ENCODE data around the gene MBNL2. TPM values are rescaled to one million over a fixed set of nuclear protein-coding genes. Genes with fewer than 3 reads are reported as not detected.

Gene MBNL2
- total and polyA plus RNA-seq, 2 experiments from 2014 or later, result 0.55 to 3.2 TPM

DNA sequence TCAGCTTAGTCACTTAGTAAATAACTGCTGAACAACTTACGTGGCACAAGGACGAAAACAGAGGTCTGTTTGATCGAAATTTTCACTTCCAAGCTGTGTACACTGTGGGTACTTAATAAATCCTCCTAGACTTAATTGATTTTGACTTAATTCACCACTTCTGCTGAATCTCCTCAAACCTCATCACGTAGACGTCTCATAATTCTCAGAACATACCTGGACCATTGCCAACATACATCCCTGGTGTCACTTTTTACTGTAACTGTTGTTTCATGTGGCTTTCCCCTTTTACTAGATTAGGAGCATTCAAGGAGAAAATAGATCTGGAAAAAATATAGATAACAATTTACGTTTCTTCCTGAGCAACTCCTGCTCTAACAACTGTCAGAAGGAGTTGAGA, 105.0 kb downstream of the MBNL2 start (continued):
- no peak for TF ChIP-seq ZNF462 (CRISPR knock-in tag; IDR thresholded peaks at IDR 0.05)
- no peak for TF ChIP-seq NANOG (IDR thresholded peaks at IDR 0.05; ENCODE audit: borderline replicate concordance)
- TF ChIP-seq EZH2 (IDR thresholded peaks at IDR 0.05; ENCODE audit: low read depth, unreplicated experiment), result no peak
- no peak for TF ChIP-seq ETS1 (IDR thresholded peaks at IDR 0.05)
- TF ChIP-seq CREB1 (CRISPR knock-in tag; IDR thresholded peaks at IDR 0.05; ENCODE audit: low read depth), result no peak
- no peak for TF ChIP-seq STAT1 (IDR thresholded peaks at IDR 0.05; ENCODE audit: unreplicated experiment)
- TF ChIP-seq EZH2phosphoT487 (IDR thresholded peaks at IDR 0.05; ENCODE audit: unreplicated experiment), result no peak
- TF ChIP-seq JUNB (IDR thresholded peaks at IDR 0.05; ENCODE audit: unreplicated experiment), result no peak

- Mint-ChIP-seq H3K9me3 (no peaks in the 10 kb centered on the region), H3K4me1 (peaks cover 29% of the 10 kb centered on the region), H3K4me3 (no peak overlapping the region), H3K27ac (peak overlapping the region; percentile 95), H3K36me3 (ENCODE audit: low read depth) (no peaks in the 10 kb centered on the region), H3K27me3 (ENCODE audit: insufficient read depth, low read depth, poor library complexity) (no peaks in the 10 kb centered on the region)
- Histone ChIP-seq H3K4me2 (peak overlapping the region; percentile 35), H3K27me3 (ENCODE audit: insufficient read depth) (no peaks in the 10 kb centered on the region), H3K79me2 (replicated peaks; ENCODE audit: insufficient read depth) (no peaks in the 10 kb centered on the region), H3K4me3 (no peak overlapping the region), H3K9me2 (ENCODE audit: insufficient read depth) (no peaks in the 10 kb centered on the region), H3F3A (replicated peaks; ENCODE audit: low read depth) (no peaks in the 10 kb centered on the region), H3K36me3 (ENCODE audit: insufficient read depth) (no peaks in the 10 kb centered on the region), H2AFZ (no peak overlapping the region), H3K27ac (ENCODE audit: low read depth) (peak overlapping the region; percentile 79), H3K4me1 (ENCODE audit: insufficient read depth) (peaks cover 14% of the 10 kb centered on the region), H4K20me1 (replicated peaks; ENCODE audit: insufficient read depth) (no peaks in the 10 kb centered on the region)
- TF ChIP-seq CREB1 (CRISPR knock-in tag; IDR thresholded peaks at IDR 0.05; ENCODE audit: low read depth) (no peak), CTCF (conservative IDR thresholded peaks at IDR 0.05; ENCODE audit: low read depth in 2 of 2) (no peak), EZH2phosphoT487 (IDR thresholded peaks at IDR 0.05; ENCODE audit: unreplicated experiment) (no peak), STAT1 (IDR thresholded peaks at IDR 0.05; ENCODE audit: unreplicated experiment) (no peak), NANOG (IDR thresholded peaks at IDR 0.05; ENCODE audit: borderline replicate concordance) (no peak)
- DNase-seq (ENCODE audit: low spot score), result no peak
- ATAC-seq, result no peak
Measured at GRCh38 chr13:97327506-97328221, 105.5 kb downstream of the MBNL2 start.
